Astrocyte of the cerebellum (primary cell): ENCODE measurements around the gene TBL2.

Experiments used
- DNase-seq: peaks from one replicate; pipeline ENCODE4 v3.0.0-alpha.2; 2011; ENCODE audit warnings: low read depth
- H3K4me3 ChIP-seq: 2 replicates; pipeline ENCODE4 v1.5.1; 2011; ENCODE audit warnings: mild to moderate bottlenecking, low read depth, low read length, moderate library complexity
- in situ Hi-C: cut with HindIII; loops from 2 replicates; pipeline ENCODE4 v1.10.0; 2017; ENCODE audit warnings: low sequenced_read_pairs
- TF ChIP-seq, protein P1 (sequence below): IDR thresholded peaks from 2 replicates; pipeline ENCODE4 v1.5.1; 2012; ENCODE audit warnings: low read length, low read depth, moderate library complexity, mild to moderate bottlenecking; ENCODE audit errors: missing control alignments

TBL2 gene

GRCh38 chr7:73577627-73578341 lies 595 bp downstream of the TBL2 start:
- in situ Hi-C loops, result no loop called here
- peak overlapping the region; percentile 94 for H3K4me3 ChIP-seq
- TF ChIP-seq, protein P1, sequence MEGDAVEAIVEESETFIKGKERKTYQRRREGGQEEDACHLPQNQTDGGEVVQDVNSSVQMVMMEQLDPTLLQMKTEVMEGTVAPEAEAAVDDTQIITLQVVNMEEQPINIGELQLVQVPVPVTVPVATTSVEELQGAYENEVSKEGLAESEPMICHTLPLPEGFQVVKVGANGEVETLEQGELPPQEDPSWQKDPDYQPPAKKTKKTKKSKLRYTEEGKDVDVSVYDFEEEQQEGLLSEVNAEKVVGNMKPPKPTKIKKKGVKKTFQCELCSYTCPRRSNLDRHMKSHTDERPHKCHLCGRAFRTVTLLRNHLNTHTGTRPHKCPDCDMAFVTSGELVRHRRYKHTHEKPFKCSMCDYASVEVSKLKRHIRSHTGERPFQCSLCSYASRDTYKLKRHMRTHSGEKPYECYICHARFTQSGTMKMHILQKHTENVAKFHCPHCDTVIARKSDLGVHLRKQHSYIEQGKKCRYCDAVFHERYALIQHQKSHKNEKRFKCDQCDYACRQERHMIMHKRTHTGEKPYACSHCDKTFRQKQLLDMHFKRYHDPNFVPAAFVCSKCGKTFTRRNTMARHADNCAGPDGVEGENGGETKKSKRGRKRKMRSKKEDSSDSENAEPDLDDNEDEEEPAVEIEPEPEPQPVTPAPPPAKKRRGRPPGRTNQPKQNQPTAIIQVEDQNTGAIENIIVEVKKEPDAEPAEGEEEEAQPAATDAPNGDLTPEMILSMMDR, result no peak
- no peak for DNase-seq

- H3K4me3 ChIP-seq, result no peak overlapping the region
- DNase-seq, result no peak
- in situ Hi-C loops, result no loop called here
- TF ChIP-seq, protein P1, result no peak
These were observed 4.6 kb downstream of the TBL2 start for GRCh38 chr7:73573791-73574190.

DNA sequence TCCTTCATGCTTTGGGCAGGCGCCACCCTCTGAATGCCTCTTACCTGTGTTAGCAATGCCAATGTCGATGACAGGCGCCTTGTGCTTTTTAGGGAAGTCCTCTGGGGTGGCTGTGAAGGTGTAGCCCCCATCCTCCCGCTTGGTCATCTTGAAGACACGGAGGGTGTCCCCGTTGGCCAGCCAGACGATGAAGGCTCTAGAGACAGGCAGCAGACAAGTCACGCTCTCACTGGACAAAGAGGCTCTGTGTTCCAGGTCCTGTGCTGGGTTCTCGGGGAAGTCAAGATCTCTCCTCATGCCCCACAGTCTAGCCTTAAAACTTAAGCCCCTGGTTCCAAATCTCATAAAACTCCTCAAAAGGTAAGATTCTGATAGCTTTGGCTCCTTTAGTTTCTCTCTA lies 5.1 kb downstream of the TBL2 start:
- in situ Hi-C loops, result no loop called here
- H3K4me3 ChIP-seq, result no peak overlapping the region
- TF ChIP-seq, protein P1, result no peak
- no peak for DNase-seq

DNA sequence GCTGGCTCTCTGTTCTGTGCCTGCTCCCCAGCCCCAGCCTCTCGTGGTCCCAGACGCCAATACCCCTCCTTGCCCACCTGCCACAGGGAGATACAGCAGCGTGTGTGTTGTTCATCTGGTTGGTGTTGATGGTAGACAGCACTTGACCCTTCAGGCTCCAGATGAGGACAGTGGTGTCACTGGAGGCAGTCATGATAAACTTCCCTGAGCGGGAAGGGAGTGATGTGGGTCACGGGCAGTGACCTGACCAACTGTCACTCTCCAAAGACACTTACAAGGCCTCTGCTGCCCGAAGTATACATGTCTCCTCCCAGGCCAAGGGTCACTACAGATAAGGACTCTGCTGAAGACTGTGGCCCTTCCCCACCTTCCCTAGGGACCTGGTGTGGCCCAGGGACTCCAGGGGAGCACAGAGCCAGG lies 5.6 kb downstream of the TBL2 start:
- no peak for DNase-seq
- in situ Hi-C loops, result no loop called here

DNA sequence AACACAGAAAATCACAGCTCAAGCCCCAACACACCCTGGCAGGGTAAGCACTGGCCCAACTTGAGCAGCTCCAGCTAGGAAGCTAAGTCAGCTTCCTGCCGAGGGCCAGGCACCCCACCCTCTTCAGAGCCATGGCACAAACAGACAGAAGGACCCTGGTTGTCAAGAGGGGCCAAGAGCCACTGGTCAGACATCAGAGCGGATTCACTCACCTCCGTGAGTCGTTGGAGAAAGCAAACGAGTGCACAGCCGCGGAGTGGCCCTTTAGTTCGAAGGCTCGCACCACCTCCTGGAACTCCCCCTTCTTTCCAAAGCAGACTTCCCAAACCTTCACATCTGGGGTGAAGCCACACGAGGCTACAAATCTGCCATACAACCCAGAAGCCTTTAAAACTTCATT lies 7.4 kb downstream of the TBL2 start:
- no peak for DNase-seq
- TF ChIP-seq, protein P1, result no peak
- no peak overlapping the region for H3K4me3 ChIP-seq
- in situ Hi-C loops, result no loop called here

More for the DNA sequence above, 5.6 kb downstream of the TBL2 start:
- H3K4me3 ChIP-seq, result no peak overlapping the region
- TF ChIP-seq, protein P1, result no peak

DNA sequence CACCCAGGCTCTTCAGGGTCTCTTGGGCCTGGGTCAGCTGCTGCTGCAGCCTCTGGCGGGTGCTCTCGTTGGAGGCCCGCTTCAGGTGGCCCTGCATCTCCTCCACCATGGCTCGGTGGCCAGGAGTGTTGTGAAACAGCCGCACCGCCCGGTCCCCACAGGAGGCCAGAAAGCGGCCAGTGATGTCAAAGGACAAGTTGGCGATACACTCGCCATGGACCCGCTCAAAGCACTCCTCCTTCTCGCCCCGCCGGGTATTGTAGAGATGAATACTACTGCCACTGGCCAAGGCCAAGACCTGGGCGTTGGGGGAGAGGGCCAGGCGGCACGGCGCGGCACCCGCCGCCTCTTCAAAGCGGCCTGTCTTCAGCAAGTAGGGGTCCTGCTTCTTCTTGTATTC lies 7.9 kb downstream of the TBL2 start:
- no peak overlapping the region for H3K4me3 ChIP-seq
- in situ Hi-C loops, result no loop called here
- TF ChIP-seq, protein P1, result no peak
- DNase-seq, result no peak
